ENCODE results near the gene PMEL.

DNA sequence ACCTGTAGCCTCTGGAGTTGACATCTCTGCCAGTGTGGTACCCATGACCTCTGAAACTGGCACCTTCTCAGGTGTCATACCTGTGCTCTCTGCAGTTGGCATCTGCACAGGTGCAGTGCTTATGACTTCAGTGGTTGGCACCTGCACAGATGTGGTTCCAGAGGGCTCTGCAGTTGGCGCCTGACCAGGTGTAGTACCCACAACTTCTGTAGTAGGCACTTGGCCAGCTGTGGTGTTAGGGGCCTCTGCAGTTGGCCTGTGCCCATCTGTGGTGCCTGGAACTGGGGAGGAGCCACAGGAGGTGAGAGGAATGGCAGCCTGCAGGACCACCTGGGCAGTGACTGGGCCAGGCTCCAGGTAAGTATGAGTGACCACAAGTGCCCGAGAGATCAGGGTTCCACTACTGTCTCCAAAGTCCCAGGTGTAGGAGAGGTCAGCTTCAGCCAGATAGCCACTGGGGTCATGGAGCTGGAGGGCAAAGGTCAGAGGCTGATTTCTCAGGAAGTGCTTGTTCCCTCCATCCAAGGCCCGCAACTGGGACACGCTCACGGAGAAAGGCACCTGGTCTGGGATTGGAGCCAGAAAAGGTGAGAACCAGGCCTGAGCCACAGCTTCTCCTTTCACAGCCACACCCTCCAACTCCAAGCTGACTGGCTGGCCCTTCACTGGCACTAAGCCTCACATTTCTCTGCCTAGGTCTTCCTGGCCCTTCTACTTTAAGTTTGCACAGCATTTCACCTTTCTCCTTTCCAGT, 8.6 kb downstream of the PMEL start:
- no peak for TF ChIP-seq EZH2 (IDR thresholded peaks at IDR 0.05; ENCODE audit: borderline replicate concordance)
- TF ChIP-seq, protein P1, sequence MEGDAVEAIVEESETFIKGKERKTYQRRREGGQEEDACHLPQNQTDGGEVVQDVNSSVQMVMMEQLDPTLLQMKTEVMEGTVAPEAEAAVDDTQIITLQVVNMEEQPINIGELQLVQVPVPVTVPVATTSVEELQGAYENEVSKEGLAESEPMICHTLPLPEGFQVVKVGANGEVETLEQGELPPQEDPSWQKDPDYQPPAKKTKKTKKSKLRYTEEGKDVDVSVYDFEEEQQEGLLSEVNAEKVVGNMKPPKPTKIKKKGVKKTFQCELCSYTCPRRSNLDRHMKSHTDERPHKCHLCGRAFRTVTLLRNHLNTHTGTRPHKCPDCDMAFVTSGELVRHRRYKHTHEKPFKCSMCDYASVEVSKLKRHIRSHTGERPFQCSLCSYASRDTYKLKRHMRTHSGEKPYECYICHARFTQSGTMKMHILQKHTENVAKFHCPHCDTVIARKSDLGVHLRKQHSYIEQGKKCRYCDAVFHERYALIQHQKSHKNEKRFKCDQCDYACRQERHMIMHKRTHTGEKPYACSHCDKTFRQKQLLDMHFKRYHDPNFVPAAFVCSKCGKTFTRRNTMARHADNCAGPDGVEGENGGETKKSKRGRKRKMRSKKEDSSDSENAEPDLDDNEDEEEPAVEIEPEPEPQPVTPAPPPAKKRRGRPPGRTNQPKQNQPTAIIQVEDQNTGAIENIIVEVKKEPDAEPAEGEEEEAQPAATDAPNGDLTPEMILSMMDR (IDR thresholded peaks at IDR 0.05; ENCODE audit: poor library complexity) = no peak
